HG03439 (cell line): ENCODE data around the gene FAM107B.

ENCODE experiments used
- ATAC-seq: cut with Tn5 transposase; IDR thresholded peaks from one replicate; pipeline ENCODE4 v1.9.1; 2021; ENCODE audit warnings: mild to moderate bottlenecking, moderate library complexity; ENCODE audit not compliant: unreplicated experiment

The FAM107B gene

DNA sequence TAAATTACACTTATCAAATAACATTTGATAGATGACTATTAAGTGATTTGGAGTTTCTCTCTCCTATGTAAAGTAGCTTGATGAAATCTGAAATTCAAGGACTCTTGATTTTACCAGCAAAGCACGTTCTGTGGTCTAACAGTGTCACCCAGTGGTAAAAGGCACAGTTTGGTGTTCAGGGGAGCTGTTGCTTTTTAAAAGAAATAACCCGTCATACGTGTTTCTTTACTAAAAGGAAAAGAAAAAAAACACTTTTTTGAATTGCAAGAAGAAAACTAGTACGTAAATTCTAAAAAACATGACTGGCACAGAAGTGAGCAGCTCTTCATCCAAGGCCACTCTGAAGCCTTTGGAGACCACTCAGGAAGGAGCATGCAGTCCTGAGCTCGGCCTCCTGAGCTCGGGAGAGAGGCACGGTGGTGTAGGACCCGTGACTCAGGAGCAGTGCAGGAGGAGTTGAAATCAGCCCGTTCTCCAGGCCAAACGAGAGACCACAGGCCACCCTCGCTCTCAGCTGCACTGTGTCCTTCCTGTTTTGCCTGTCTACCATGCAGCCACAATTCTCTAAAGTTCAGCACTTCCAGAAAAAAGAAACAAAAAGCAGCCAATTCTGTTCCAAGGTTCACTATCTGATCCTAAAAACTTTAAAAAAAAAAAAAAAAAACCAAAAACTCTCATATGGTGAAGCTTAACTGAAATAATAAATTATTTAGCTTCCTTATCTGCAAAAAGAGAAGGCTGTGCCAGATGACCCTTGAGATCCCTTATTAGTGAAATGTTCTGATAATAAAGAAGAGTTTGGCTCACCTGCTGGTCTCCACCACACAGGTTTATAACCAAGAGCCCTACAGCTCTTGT lies 231.4 kb downstream of the FAM107B start:
- ATAC-seq: no peak

DNA sequence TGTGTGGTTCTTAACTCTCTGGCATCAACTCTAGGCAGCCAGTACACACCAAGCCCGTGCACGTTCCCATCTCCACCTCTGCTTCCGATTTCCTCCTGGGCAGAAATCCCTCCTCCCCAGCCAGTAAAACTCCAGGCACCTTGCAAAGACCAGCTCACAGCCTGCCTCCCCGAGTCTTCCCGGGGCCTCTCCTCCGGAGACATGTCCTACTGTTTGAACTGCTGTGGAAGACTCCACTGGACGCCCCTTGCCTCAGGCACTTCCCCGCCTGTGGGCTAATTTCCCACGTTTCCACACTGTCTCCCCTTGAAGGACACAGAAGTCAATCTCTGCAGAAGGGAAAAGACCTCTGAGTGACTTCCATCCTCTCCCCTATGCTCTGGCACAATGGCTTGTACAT lies 233.3 kb downstream of the FAM107B start:
- ATAC-seq: no peak

- no peak for ATAC-seq
These were observed 234.1 kb downstream of the FAM107B start for GRCh38 chr10:14540611-14541010.

DNA sequence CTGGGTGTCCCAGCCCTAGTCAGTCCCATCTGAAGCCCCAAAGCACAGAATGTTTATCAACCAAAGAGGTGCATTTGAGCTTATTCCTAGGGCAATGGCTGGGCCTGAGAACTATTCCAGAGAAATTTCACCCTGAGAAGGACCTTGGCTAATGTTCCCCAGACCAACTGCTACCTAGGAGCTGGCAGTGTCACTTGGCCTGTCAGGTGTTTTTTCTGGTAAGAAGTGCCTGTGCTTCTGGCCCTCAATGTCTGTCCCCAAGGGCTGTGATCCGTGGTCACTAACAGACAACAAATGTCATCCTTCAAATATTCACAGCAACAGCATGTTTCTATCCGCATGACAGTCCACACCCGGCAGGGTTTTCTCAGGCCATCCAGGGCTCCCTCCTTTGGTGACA lies 234.6 kb downstream of the FAM107B start:
- ATAC-seq: no peak

DNA sequence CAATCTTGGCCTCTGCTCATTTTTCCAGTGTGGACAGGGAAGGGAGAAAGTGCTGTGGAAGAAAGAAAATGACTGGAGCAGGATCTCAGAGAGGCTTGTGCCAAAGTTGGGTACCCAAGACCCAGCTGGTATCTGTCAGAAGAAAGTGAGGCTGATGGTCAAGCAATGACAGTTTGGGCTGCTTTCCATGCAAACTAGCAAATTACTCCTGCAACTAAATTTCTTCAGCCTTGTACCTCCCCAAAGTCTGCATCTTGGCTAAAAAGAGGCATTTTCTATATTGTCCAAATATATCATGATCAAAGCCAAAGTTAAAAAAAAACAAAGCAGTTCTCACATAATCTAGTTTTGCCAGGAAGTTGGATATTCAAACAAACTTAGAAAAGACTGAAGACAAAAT lies 235.5 kb downstream of the FAM107B start:
- no peak for ATAC-seq

DNA sequence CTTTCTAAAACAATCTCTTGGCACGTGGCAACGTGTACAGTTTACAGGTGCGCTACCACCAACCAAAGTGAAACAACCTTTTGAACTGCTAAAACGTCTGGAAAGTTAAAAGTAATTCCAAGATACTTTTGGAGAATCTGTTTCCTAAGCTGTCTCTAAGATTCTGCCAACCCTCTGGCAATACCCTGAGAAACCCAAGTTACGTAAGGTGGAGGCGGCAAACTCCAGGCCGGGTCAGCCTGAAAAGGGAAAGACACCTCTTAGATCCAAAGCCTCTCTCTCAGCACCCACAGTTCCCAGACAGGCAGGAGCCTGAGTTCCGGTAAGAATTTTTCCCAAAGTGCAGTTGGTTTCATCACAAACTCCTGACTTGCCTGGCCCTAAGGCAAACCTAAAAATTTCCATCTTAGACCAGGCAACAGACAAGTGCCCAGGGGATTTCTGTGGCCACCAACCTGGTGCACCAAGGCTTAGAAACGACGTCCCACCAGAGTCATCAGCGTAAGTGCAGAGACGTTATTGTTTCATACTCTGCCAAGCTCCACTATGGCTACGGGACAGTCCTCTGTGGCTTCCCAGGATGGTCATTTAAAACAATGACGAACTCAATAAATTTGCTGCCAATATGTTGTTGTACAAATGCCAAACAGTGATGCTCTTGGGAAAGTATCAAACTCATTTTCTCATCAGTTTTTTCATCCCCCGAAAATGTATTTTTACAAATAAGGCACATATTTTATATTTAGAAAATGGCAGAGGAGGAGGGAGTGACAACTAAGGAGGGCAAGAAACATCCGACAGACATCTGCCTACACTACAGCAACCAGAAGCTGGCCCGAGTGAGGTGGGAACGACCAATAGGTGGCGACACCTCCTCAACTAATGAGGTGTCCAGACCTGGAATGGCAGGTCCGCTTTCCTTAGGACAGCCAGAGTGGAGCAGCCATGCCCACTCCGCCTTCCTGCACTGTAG lies 238.2 kb downstream of the FAM107B start:
- no peak for ATAC-seq

DNA sequence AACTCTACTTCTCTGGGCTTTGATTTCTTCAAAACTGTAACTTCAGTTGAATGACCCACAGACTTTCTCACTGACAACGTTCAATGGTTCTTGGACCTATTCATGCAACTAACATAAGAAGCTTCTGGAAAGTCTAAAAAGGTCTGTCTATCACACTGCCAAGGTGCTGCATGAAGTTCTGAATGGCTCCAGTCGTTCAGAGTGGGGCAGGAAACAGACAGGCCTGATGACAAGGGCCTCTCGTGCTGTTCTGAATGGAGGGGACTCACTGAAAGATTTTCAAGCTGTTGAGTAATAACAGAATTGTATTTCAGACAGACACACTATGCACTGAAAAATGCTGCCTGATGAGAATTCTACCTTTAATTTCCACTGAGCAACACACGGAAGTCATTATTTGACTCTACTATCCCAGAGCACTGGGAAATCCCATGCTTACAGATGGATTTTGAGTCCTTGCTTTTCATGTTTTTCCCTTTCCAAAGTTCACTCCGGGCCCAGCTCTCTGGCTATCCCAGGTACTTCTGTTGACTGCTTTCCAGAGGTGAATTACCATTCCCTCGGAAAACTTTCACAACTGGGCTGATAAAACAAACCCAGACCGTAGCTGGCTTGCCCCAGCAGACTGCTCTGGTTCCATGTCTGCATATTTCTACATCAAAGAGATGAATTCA lies 239.1 kb downstream of the FAM107B start:
- ATAC-seq: no peak

- no peak for ATAC-seq
These were observed 240.5 kb downstream of the FAM107B start for GRCh38 chr10:14534152-14534551.

DNA sequence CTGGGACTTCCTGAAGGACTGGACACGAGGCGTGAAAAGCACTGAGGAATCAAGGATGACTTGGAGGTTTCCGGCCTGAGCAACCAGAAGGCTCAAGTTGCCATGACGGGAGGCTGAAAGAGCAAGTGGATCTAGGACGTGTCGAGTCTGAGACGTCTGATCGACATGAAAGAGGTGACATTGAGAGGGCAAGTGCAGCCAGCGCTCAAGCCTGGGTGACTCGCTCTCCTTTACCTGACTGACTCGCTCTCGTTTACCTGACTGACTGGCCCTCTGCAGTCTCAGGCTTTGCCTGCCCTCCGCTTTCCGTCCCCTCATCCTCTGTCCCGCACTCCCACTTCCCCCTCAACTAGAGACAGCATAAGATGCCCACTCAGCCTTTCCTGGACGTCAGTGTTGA lies 241.4 kb downstream of the FAM107B start:
- no peak for ATAC-seq

GRCh38 chr10:14532473-14533251 lies 242.0 kb downstream of the FAM107B start:
- ATAC-seq: no peak

DNA sequence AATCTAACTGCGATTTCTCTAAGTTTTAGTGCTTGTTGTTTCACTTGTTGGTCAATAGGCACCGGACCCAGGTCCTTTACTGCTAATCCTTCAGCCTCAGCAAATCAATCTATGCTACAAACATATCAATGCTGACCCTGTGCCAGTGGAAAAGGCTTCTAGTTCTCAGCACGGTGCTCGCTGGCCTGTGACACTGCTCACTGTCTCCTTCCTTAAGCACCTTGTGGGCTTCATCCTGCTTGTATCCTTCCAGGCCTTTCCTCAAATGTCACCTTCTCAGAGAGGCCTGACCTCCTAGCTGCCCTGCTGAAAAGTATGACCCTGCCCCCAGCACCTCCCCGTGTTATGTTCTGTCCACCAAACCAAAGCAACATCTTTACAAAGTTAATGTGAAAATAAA lies 242.7 kb downstream of the FAM107B start:
- ATAC-seq: no peak

- no peak for ATAC-seq
These were observed 244.2 kb downstream of the FAM107B start for GRCh38 chr10:14530465-14530864.

- ATAC-seq: no peak
These were observed 245.3 kb downstream of the FAM107B start for GRCh38 chr10:14529351-14529750.

DNA sequence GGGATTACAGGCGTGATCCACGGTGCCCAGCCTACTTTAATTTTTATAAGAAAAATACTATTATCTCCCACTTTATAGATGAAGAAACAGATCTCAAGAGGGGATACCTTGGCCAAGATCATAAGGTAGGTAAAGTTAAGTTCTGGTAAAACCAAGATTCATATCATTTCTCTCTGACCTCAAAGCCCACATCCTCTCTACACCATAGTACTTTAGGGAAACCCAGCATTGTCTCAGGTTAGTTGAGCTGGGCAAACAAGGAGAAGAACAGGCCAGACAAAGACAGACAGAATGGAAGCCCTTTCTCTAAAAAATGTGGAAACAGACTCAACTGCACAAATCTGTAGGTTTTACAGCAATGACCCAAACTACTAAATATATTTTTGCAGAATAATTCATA lies 246.2 kb downstream of the FAM107B start:
- ATAC-seq: no peak

- ATAC-seq: no peak
These were observed 246.8 kb downstream of the FAM107B start for GRCh38 chr10:14527915-14528314.

GRCh38 chr10:14527134-14527844 lies 247.4 kb downstream of the FAM107B start:
- no peak for ATAC-seq

DNA sequence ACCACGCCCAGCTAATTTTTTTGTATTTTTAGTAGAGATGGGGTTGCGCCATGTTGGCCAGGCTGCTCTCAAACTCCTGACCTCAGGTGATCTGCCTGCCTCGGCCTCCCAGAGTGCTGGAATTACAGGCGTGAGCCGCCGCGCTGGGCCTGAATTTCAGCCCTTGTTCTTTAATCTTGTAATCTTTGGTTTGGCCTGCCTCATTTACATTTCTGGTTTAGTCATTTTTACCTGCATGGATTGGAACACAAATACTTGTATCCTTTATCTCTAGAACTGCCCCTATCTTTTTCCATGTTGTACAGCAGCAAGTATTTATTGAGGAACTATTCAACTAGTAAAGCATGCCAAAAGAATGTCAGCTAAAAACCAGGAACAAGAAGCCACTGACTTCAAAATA lies 248.4 kb downstream of the FAM107B start:
- no peak for ATAC-seq

GRCh38 chr10:14524691-14525324 lies 249.9 kb downstream of the FAM107B start:
- ATAC-seq: no peak

DNA sequence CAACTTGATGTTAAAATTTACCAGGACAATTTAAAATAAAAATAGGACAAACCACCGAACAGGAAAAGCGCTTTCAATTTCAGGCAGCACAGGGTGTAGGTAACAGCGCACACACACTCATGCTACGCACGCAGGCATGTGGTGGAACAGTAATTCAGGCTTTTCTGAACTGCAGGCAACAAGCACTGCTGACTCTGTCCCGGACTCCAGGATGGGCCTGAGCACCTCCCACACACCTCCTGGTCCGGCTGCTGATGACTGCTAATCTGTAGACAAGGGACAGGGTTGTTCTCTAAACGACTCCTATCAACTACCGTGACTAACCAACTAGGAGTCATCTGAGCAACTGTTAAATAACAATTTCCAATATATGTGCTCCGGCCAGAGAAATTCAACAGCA lies 251.4 kb downstream of the FAM107B start:
- no peak for ATAC-seq
